ENCODE measurements around the gene PTP4A2.

GRCh38 chr1:31961536-31961935 lies 23.4 kb upstream of the PTP4A2 start:
- TF ChIP-seq CTCF (IDR thresholded peaks at IDR 0.05): no peak
- no peak for TF ChIP-seq POLR2A (IDR thresholded peaks at IDR 0.05)

Data from lower leg skin (tissue), 3 donors.